ENCODE data around the gene ALKAL2.

- no peak for TF ChIP-seq HDAC2 (CRISPR knock-in tag; IDR thresholded peaks at IDR 0.05)
- TF ChIP-seq TAF1 (CRISPR knock-in tag; IDR thresholded peaks at IDR 0.05), result no peak
- no peak for TF ChIP-seq MYC (CRISPR knock-in tag; IDR thresholded peaks at IDR 0.05; ENCODE audit: borderline replicate concordance)
- no peak for TF ChIP-seq ZNF274 (CRISPR knock-in tag; IDR thresholded peaks at IDR 0.05)
- TF ChIP-seq ZHX1 (CRISPR knock-in tag; IDR thresholded peaks at IDR 0.05; ENCODE audit: low read depth), result no peak
- TF ChIP-seq ZIK1 (CRISPR knock-in tag; IDR thresholded peaks at IDR 0.05; ENCODE audit: borderline replicate concordance, low read depth), result no peak
- no peak for TF ChIP-seq POLR2AphosphoS5 (IDR thresholded peaks at IDR 0.05; ENCODE audit: low read depth, low read length)
- no peak for TF ChIP-seq ELF4 (CRISPR knock-in tag; IDR thresholded peaks at IDR 0.05; ENCODE audit: borderline replicate concordance)
- TF ChIP-seq TCF7 (IDR thresholded peaks at IDR 0.05; ENCODE audit: low read depth), result no peak
- no peak for TF ChIP-seq ZNF703 (CRISPR knock-in tag; IDR thresholded peaks at IDR 0.05; ENCODE audit: borderline replicate concordance)
- no peak for TF ChIP-seq POLR2A (IDR thresholded peaks at IDR 0.05; ENCODE audit: insufficient read depth in 1 of 2, low read depth in 2 of 2, low read length in 2 of 2)
- no peak for TF ChIP-seq EZH2 (conservative IDR thresholded peaks at IDR 0.05; ENCODE audit: low read depth, low read length)
- no peak for TF ChIP-seq CTCF (CRISPR knock-in tag; IDR thresholded peaks at IDR 0.05)
- no peak for TF ChIP-seq ZKSCAN5 (CRISPR knock-in tag; IDR thresholded peaks at IDR 0.05)
Observed at GRCh38 chr2:328761-329160, 40.9 kb upstream of the ALKAL2 start.

Measured in HepG2 (cell line).